ENCODE results near the gene PIRT.

DNA sequence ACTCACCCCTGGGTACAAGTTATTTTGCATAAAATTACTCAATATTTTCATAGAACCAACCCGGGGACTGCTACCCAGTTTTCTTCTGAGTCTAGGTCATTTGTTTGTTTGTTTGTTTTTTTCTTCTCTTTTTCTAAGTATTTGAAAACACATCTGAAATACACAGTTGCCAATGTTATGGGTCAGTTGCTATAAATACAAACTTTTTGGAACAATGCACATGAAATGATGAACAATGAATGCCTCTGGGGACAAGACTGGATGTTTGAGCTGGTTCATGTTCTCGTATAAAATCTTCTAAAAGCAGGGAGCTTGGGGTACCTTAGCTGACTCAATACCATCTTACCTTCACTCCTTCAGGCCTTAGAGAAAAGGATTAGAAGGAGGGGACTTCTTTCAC is 64.5 kb downstream of the PIRT start:
- TF ChIP-seq POLR2AphosphoS5 (IDR thresholded peaks at IDR 0.05; ENCODE audit: low read depth, low read length) = no peak
- TF ChIP-seq, protein P1, sequence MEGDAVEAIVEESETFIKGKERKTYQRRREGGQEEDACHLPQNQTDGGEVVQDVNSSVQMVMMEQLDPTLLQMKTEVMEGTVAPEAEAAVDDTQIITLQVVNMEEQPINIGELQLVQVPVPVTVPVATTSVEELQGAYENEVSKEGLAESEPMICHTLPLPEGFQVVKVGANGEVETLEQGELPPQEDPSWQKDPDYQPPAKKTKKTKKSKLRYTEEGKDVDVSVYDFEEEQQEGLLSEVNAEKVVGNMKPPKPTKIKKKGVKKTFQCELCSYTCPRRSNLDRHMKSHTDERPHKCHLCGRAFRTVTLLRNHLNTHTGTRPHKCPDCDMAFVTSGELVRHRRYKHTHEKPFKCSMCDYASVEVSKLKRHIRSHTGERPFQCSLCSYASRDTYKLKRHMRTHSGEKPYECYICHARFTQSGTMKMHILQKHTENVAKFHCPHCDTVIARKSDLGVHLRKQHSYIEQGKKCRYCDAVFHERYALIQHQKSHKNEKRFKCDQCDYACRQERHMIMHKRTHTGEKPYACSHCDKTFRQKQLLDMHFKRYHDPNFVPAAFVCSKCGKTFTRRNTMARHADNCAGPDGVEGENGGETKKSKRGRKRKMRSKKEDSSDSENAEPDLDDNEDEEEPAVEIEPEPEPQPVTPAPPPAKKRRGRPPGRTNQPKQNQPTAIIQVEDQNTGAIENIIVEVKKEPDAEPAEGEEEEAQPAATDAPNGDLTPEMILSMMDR (IDR thresholded peaks at IDR 0.05) = no peak
- no peak for TF ChIP-seq TCF7L2 (IDR thresholded peaks at IDR 0.05; ENCODE audit: low read depth, low read length)
- TF ChIP-seq, protein P2, sequence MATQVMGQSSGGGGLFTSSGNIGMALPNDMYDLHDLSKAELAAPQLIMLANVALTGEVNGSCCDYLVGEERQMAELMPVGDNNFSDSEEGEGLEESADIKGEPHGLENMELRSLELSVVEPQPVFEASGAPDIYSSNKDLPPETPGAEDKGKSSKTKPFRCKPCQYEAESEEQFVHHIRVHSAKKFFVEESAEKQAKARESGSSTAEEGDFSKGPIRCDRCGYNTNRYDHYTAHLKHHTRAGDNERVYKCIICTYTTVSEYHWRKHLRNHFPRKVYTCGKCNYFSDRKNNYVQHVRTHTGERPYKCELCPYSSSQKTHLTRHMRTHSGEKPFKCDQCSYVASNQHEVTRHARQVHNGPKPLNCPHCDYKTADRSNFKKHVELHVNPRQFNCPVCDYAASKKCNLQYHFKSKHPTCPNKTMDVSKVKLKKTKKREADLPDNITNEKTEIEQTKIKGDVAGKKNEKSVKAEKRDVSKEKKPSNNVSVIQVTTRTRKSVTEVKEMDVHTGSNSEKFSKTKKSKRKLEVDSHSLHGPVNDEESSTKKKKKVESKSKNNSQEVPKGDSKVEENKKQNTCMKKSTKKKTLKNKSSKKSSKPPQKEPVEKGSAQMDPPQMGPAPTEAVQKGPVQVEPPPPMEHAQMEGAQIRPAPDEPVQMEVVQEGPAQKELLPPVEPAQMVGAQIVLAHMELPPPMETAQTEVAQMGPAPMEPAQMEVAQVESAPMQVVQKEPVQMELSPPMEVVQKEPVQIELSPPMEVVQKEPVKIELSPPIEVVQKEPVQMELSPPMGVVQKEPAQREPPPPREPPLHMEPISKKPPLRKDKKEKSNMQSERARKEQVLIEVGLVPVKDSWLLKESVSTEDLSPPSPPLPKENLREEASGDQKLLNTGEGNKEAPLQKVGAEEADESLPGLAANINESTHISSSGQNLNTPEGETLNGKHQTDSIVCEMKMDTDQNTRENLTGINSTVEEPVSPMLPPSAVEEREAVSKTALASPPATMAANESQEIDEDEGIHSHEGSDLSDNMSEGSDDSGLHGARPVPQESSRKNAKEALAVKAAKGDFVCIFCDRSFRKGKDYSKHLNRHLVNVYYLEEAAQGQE (IDR thresholded peaks at IDR 0.05; ENCODE audit: insufficient read depth in 1 of 2, low read depth in 2 of 2, low read length in 1 of 2) = no peak
- no peak for TF ChIP-seq SIN3A (IDR thresholded peaks at IDR 0.05; ENCODE audit: borderline replicate concordance, insufficient read depth, low read depth, low read length)

Measured in Panc1 (cell line).